HCT116 (cell line): ENCODE data around the gene STEAP1. TPM values are rescaled to one million over a fixed set of nuclear protein-coding genes. Genes with fewer than 3 reads are reported as not detected.

Experiments
- ATF3 ChIP-seq: IDR thresholded peaks from 2 replicates; pipeline ENCODE4 v1.6.1; 2012
- CBX3 ChIP-seq: IDR thresholded peaks from 2 replicates; pipeline ENCODE4 v1.6.1; 2012; ENCODE audit warnings: low read depth
- CEBPB ChIP-seq: IDR thresholded peaks from 2 replicates; pipeline ENCODE4 v1.6.1; 2012; ENCODE audit warnings: low read depth
- EGR1 ChIP-seq: IDR thresholded peaks from 2 replicates; pipeline ENCODE4 v1.6.1; 2012; ENCODE audit warnings: low read depth
- ELF1 ChIP-seq: IDR thresholded peaks from 2 replicates; pipeline ENCODE4 v1.6.1; 2012; ENCODE audit warnings: low read depth, borderline replicate concordance
- EZH2phosphoT487 ChIP-seq: fragments of 200-600 bp; IDR thresholded peaks from 2 replicates; pipeline ENCODE4 v1.6.1; 2018; ENCODE audit warnings: antibody characterized with exemption, borderline replicate concordance
- FOSL1 ChIP-seq: IDR thresholded peaks from 2 replicates; pipeline ENCODE4 v1.6.1; 2012; ENCODE audit warnings: low read depth
- JUND ChIP-seq: IDR thresholded peaks from 2 replicates; pipeline ENCODE4 v1.6.1; 2012
- POLR2A ChIP-seq: IDR thresholded peaks from 2 replicates; pipeline ENCODE4 v1.7.0; 2011; ENCODE audit warnings: borderline replicate concordance; ENCODE audit not compliant: insufficient read depth, insufficient read length; ENCODE audit errors: extremely low read depth
- POLR2AphosphoS5 ChIP-seq: IDR thresholded peaks from 2 replicates; pipeline ENCODE4 v1.6.1; 2011; ENCODE audit warnings: mild to moderate bottlenecking, low read depth, low read length, moderate library complexity
- REST ChIP-seq: IDR thresholded peaks from 2 replicates; pipeline ENCODE4 v1.6.1; 2012; ENCODE audit warnings: low read depth
- SIN3A ChIP-seq: IDR thresholded peaks from 2 replicates; pipeline ENCODE4 v1.6.1; 2012; ENCODE audit warnings: low read depth
- SP1 ChIP-seq: IDR thresholded peaks from 2 replicates; pipeline ENCODE4 v1.6.1; 2012; ENCODE audit warnings: low read depth
- TCF7L2 ChIP-seq: IDR thresholded peaks from 2 replicates; pipeline ENCODE4 v1.7.0; 2011; ENCODE audit warnings: borderline replicate concordance, inconsistent platforms; ENCODE audit not compliant: insufficient read depth, insufficient read length; ENCODE audit errors: extremely low read depth
- ZFX ChIP-seq: fragments of 450-650 bp; IDR thresholded peaks from 2 replicates; pipeline ENCODE4 v1.6.1; 2017
- total RNA-seq: library from RNA; stranded (reverse); gene quantifications from one replicate; pipeline ENCODE4 v1.2.1, GENCODE V29; 2021; ENCODE audit not compliant: unreplicated experiment

The STEAP1 gene
- total RNA-seq, 1 experiment from 2014 or later: 18.8 TPM

GRCh38 chr7:90211391-90212148 lies 57.3 kb downstream of the STEAP1 start, which contains the start of gene STEAP2 (continued):
- peak; percentile 42 for TF ChIP-seq TCF7L2
- TF ChIP-seq EGR1: peak; percentile 52; the same call in 1 of the 2 replicates
- TF ChIP-seq SP1: no peak
- no peak for TF ChIP-seq JUND
- peak; percentile 91 for TF ChIP-seq ZFX
- no peak for TF ChIP-seq ATF3
- TF ChIP-seq REST: no peak
- peak; percentile 83 for TF ChIP-seq POLR2AphosphoS5
- no peak for TF ChIP-seq EZH2phosphoT487
- no peak for TF ChIP-seq FOSL1
- no peak for TF ChIP-seq SIN3A
- TF ChIP-seq ELF1: no peak
- TF ChIP-seq POLR2A: no peak
- TF ChIP-seq CEBPB: no peak
- peak; percentile 96 for TF ChIP-seq CBX3
